Measurements from ENCODE around the gene CREB3L1.

Gene CREB3L1

DNA sequence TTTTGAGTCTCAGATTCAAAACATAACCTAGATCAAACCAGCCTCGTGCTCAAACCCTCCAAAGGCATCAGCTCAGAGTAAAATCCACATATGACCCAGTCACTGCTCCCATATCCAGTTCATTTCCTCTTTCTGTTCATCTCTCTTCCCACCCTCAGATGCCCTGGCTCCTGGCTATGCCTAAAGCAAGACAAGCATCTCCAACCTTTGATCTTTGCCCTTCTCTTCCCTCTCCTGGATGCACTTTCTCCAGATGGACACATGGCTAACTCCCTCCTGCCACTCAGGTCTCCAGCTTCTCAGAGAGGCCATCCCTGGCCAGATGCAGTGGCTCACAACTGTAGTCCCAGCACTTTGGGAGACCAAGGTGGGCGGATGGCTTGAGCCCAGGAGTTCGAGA is 14.3 kb upstream of the CREB3L1 start:
- no peak for ATAC-seq
- no peak for TF ChIP-seq ZC3H10 (CRISPR knock-in tag; IDR thresholded peaks at IDR 0.05)
- no peak for TF ChIP-seq CREB5 (CRISPR knock-in tag; IDR thresholded peaks at IDR 0.05; ENCODE audit: low read depth)
- no peak for TF ChIP-seq ZNF70 (CRISPR knock-in tag; IDR thresholded peaks at IDR 0.05)
- TF ChIP-seq ZFP3 (CRISPR knock-in tag; IDR thresholded peaks at IDR 0.05) = no peak
- TF ChIP-seq, protein P1, sequence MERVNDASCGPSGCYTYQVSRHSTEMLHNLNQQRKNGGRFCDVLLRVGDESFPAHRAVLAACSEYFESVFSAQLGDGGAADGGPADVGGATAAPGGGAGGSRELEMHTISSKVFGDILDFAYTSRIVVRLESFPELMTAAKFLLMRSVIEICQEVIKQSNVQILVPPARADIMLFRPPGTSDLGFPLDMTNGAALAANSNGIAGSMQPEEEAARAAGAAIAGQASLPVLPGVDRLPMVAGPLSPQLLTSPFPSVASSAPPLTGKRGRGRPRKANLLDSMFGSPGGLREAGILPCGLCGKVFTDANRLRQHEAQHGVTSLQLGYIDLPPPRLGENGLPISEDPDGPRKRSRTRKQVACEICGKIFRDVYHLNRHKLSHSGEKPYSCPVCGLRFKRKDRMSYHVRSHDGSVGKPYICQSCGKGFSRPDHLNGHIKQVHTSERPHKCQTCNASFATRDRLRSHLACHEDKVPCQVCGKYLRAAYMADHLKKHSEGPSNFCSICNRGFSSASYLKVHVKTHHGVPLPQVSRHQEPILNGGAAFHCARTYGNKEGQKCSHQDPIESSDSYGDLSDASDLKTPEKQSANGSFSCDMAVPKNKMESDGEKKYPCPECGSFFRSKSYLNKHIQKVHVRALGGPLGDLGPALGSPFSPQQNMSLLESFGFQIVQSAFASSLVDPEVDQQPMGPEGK (CRISPR knock-in tag; IDR thresholded peaks at IDR 0.05; ENCODE audit: borderline replicate concordance) = no peak
- no peak for TF ChIP-seq CSDC2 (CRISPR knock-in tag; IDR thresholded peaks at IDR 0.05)
- TF ChIP-seq, protein P2, sequence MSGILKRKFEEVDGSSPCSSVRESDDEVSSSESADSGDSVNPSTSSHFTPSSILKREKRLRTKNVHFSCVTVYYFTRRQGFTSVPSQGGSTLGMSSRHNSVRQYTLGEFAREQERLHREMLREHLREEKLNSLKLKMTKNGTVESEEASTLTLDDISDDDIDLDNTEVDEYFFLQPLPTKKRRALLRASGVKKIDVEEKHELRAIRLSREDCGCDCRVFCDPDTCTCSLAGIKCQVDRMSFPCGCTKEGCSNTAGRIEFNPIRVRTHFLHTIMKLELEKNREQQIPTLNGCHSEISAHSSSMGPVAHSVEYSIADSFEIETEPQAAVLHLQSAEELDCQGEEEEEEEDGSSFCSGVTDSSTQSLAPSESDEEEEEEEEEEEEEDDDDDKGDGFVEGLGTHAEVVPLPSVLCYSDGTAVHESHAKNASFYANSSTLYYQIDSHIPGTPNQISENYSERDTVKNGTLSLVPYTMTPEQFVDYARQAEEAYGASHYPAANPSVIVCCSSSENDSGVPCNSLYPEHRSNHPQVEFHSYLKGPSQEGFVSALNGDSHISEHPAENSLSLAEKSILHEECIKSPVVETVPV (CRISPR knock-in tag; IDR thresholded peaks at IDR 0.05) = no peak
- TF ChIP-seq ZNF8 (CRISPR knock-in tag; IDR thresholded peaks at IDR 0.05) = no peak
- TF ChIP-seq BACH2 (CRISPR knock-in tag; IDR thresholded peaks at IDR 0.05; ENCODE audit: borderline replicate concordance) = no peak

- TF ChIP-seq, protein P2 (CRISPR knock-in tag; IDR thresholded peaks at IDR 0.05) = no peak
- no peak for TF ChIP-seq ZC3H10 (CRISPR knock-in tag; IDR thresholded peaks at IDR 0.05)
- TF ChIP-seq ZNF70 (CRISPR knock-in tag; IDR thresholded peaks at IDR 0.05) = no peak
- TF ChIP-seq PPARA (CRISPR knock-in tag; IDR thresholded peaks at IDR 0.05; ENCODE audit: borderline replicate concordance) = no peak
- no peak for TF ChIP-seq ARNTL (CRISPR knock-in tag; IDR thresholded peaks at IDR 0.05; ENCODE audit: borderline replicate concordance, low read depth)
- no peak for TF ChIP-seq POU6F1 (CRISPR knock-in tag; IDR thresholded peaks at IDR 0.05; ENCODE audit: borderline replicate concordance, low read depth)
- TF ChIP-seq ZNF8 (CRISPR knock-in tag; IDR thresholded peaks at IDR 0.05) = no peak
- ATAC-seq = no peak
Observed at GRCh38 chr11:46264030-46264429, 13.4 kb upstream of the CREB3L1 start.

GRCh38 chr11:46264976-46265375 is 12.5 kb upstream of the CREB3L1 start:
- TF ChIP-seq POU6F1 (CRISPR knock-in tag; IDR thresholded peaks at IDR 0.05; ENCODE audit: borderline replicate concordance, low read depth) (no peak), ISL1 (CRISPR knock-in tag; IDR thresholded peaks at IDR 0.05) (no peak), ZNF70 (CRISPR knock-in tag; IDR thresholded peaks at IDR 0.05) (no peak), TSHZ2 (CRISPR knock-in tag; IDR thresholded peaks at IDR 0.05) (no peak), CSDC2 (CRISPR knock-in tag; IDR thresholded peaks at IDR 0.05) (no peak), ESRRG (CRISPR knock-in tag; IDR thresholded peaks at IDR 0.05) (no peak), GLIS3 (CRISPR knock-in tag; IDR thresholded peaks at IDR 0.05) (no peak), ZFP30 (CRISPR knock-in tag; IDR thresholded peaks at IDR 0.05) (no peak), SNAI2 (CRISPR knock-in tag; IDR thresholded peaks at IDR 0.05) (no peak), ZC3H10 (CRISPR knock-in tag; IDR thresholded peaks at IDR 0.05) (no peak), CREB5 (CRISPR knock-in tag; IDR thresholded peaks at IDR 0.05; ENCODE audit: low read depth) (no peak), BACH2 (CRISPR knock-in tag; IDR thresholded peaks at IDR 0.05; ENCODE audit: borderline replicate concordance) (no peak), ZNF8 (CRISPR knock-in tag; IDR thresholded peaks at IDR 0.05) (no peak), RARB (CRISPR knock-in tag; IDR thresholded peaks at IDR 0.05) (no peak), PPARA (CRISPR knock-in tag; IDR thresholded peaks at IDR 0.05; ENCODE audit: borderline replicate concordance) (no peak)
- TF ChIP-seq, protein P1 (CRISPR knock-in tag; IDR thresholded peaks at IDR 0.05; ENCODE audit: borderline replicate concordance) = no peak
- ATAC-seq = no peak

Measured in SK-N-SH treated with all-trans-retinoic acid at 6 μM for 48 hours (cell line).